Stimulated activated CD4-positive, alpha-beta T cell treated with anti-CD3 and anti-CD28 coated beads, Interleukin-4, amount 100 ng/mL, for 48 hours (primary cell): ENCODE measurements around the gene RYR1.
"Not testable (repeated sequence)": the region's sequence is repeated elsewhere in the genome, so short reads cannot be mapped to it uniquely, and the experiment has no call there.

Experiments
- DNase-seq, 2 donors: peaks; one replicate each; pipeline ENCODE4 v3.0.0-alpha.2; 2020; ENCODE audit warnings: low read depth in 2 of 2

The RYR1 gene

GRCh38 chr19:38561658-38562057 lies 128.2 kb downstream of the RYR1 start:
- DNase-seq, result no peak

DNA sequence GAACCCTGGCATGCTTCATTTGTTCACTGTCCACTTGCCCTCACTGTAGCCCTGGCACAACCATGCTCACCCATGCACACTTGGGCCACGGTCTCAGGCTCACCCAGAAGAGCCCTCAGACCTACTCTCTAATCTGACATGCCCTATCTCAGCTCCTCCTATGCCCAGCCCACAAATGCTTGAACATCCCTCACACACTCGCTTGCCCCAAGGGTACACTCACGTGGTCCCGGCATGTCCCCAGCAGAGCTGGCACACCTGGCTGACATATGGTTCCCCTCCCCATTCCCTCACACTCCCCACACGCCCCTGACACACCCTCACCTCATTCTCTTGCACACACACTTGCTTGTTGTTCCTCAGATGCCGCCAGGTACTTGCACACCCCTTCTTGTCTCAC lies 128.6 kb downstream of the RYR1 start:
- DNase-seq, result no peak

DNA sequence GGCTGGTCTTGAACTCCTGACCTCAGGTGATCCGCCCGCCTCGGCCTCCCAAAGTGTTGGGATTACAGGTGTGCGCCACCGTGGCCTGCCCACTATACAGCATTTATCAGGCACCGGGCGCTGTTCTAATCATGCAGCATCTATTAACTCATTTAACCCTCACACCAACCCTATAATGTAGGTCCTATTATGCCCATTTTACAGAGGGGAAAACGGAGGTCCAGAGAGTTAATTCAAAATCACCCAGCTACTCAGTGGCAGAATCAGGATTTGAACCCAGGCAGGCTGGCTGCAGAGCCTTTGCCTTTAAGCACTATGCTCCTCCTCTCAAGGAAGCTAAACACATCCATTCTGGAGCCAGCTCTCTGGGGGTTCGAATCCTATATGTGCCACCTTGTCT lies 130.0 kb downstream of the RYR1 start:
- DNase-seq, result no peak

- DNase-seq, result no peak
Observed at GRCh38 chr19:38564981-38565690, 131.6 kb downstream of the RYR1 start.

DNA sequence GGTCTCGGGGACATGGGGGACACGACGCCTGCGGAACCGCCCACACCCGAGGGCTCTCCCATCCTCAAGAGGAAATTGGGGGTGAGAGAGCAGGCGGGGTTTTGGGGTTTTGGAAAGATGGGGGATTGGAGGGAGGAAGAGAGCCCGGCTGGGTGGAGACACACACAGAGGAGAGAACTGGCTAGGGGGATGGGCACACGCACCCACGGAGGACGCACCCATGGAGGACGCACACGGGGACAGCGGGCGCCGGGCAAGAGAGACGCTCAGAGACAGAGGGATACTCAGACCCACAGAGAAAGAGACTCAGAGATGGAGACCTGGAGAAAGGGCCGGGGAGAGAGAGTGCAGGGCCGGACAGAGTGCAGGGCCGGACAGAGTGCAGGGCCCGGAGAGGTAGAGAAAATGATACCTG lies 132.2 kb downstream of the RYR1 start:
- no peak for DNase-seq

DNA sequence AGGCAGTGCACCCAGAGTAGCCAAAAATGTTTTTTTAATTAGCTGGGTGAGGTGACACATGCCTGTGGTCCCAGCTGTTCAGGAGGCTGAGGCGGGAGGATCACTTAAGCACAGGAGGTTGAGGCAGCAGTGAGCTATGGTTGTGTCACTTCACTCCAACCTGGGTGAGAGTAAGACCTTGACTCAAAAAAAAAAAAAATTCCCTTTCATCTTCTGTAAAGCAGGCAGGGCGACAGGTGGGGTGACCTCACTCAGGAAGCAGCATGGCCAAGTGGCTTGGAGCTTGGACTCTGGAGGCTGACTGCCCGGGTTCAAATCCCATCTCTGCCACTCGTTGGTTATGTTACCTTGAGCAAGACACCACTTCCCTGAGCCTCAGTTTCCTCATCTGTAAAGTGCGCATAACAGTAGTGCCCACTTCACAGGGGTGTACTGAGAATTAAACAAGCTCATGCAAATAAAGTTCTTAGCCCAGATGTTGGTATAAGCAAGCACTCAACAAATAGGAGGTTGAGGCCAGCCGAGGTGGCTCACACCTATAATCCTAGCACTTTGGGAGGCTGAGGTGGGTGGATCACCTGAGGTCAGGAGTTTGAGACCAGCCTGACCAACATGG lies 136.0 kb downstream of the RYR1 start:
- DNase-seq, result no peak

DNA sequence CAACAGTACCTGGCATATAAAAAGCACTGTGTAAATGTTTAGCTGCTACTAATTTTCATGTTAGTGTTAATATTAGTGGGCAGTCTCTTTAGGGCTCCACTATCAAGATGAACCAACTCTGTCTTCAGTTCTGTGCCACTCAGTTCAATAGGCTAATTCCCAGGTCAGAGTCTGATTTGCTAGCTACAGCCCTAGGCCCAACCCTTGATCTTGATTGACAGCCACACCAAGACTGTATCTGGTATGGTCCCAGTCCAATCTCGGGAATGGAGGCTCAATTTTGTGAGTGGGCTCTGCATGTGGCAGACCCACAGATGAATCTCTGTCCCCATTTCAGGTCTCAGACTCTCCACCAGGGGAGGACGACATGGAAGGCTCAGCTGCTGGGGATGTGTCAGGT lies 138.2 kb downstream of the RYR1 start:
- DNase-seq, result no peak

GRCh38 chr19:38577826-38578225 lies 144.3 kb downstream of the RYR1 start:
- no peak for DNase-seq

DNA sequence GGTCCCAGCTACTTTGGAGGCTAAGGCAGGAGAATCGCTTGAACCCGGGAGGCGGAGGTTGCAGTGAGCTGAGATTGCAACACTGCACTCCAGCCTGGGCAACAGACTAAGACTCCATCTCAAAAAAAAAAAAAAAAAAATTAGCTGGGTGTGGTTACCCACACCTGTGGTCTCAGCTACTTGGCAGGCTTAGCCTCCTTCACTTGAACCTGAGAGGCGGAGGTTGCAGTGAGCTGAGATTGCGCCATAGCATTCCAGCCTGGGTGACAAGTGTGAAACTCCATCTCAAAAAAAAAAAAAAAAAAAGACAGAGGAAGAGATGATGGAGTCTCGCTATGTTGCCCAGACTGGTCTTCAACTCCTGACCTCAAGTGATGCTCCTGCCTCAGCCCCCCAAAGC lies 145.8 kb downstream of the RYR1 start:
- DNase-seq, result not testable (repeated sequence)

DNA sequence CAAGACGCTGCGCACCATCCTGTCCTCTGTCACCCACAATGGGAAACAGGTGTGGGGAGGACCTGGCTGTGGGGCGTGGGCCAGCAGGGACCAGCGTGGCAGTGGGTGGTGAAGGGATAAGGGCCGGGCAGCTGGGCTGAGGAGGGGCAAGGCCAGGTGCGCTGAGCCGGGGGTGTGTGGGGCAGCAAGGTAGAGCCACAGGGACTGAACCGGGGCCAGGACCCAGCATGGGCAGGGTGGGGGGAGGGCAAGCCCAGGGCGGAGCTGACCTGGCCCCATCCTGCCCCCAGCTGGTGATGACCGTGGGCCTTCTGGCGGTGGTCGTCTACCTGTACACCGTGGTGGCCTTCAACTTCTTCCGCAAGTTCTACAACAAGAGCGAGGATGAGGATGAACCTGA lies 146.6 kb downstream of the RYR1 start:
- DNase-seq, result no peak

GRCh38 chr19:38583219-38583984 lies 149.9 kb downstream of the RYR1 start:
- no peak for DNase-seq

GRCh38 chr19:38583985-38584305 lies 150.5 kb downstream of the RYR1 start:
- DNase-seq, result no peak

DNA sequence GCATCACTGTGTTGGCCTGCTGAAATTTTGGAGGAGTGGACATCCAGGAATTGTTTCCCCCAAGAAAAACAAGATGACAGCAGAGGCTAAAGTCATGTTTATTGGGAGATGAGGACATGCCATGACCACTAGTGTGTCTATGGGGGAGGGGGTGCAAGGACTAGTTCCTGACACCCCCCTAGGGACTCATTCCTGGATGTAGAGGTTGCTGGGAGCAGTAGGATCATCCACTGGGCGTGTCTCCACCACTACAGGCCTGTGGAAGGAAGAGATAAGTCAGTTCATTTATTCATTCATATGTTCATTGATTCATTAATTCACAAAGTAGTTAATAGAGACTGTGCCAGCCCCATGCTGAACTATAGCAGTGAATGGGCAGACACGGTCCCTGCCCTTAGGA lies 154.1 kb downstream of the RYR1 start:
- DNase-seq, result no peak

DNA sequence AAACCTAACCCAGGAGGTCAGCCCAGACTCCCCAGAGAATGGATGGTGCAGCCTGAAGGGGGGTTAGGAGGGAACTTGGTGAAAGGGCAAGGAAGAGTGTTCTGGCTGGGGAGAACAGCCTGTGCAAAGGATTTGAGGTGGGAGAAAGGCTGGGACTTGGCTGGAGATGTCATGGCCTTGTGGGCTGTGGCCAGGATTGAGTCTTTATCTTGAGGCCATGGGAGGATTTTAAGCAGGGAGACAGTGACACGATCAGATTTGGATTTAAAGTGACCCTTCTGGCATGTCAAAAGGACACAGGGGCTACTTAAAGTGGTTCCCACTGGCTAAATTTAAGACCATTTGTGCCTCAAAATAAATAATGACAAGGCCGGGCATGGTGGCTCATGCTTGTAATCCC lies 154.6 kb downstream of the RYR1 start:
- DNase-seq, result no peak

DNA sequence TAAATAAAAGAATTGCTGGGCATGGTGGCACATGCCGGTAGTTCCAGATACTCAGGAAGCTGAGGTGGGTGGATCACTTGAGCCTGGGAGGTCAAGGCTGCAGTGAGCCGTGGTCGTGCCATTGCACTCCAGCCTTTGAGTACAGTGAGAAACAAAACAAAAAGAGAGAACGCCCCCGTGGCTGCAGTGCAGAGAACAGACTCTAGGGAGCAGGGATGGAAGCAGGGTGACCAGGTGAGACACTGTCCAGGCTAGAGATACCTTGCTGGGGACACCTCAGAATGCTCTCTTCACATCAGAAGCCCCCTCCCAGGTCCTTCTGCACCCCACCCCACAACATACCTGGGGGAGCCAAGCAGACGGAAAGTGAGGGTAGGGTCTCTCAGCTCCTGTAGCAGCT lies 159.4 kb downstream of the RYR1 start:
- DNase-seq, result no peak

DNA sequence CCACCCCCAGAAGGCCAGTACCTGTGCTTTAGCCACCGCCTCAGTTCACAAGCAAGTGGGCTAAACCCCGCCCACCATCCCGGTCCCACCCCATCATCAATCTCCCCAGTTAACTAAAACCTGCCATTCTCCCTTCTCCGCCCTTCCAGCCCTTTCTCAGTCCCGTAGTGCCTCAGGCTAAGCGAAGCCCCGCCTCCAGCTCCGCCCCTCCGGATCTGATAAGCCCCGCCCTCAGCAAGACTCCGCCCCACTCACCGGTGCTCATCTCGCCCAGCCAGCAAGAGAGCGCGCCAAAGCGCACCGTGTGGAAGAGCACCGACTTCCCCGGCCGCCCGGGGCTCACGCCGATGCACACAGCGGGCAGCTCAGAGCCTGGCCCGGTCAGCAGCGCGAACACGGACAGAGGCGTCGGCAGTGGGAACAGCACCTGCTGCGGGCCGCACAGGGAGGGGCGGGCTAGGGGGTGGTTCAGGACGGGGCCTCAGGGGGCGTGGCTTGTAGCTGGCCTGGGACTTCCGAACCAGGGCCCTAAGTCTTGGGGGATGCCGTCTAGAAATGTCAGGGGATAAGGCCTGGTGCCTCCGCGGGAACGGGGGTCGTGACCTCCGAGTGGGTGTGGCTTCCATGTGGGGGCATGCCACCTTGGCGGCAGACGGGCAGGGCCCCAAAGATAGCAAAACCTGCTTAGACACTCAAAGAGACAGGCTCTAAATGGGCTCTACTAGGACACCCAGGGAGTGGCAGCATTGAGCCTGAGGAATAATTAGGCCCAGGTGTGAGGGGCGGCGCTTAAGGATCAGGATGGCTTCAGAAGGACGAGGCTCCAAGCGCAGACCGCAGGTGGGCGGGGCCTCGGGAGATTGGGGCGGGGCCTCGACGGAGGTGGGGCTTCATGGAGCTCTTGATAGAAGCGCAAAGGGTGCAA lies 162.8 kb downstream of the RYR1 start:
- DNase-seq, result peak; percentile 32 to 43

DNA sequence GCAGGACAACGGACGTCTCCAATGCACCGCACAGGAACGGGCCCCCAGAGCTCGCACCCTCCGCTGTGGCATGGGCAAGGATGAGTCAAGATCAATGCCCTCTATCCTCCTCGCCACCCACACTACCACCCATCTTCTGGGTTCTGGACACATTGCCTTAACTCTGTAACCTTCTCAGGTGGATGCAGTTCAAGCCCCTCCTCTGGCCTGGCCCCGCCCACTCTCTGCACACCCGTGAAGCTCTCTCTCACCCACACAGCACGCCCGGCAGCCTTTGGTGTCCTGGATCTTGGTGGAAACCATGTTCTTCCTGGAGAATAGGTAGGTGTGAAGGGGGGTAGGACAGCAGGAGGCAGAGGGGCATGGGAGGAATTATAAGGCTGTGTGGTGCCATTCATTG lies 163.6 kb downstream of the RYR1 start:
- DNase-seq, result no peak

DNA sequence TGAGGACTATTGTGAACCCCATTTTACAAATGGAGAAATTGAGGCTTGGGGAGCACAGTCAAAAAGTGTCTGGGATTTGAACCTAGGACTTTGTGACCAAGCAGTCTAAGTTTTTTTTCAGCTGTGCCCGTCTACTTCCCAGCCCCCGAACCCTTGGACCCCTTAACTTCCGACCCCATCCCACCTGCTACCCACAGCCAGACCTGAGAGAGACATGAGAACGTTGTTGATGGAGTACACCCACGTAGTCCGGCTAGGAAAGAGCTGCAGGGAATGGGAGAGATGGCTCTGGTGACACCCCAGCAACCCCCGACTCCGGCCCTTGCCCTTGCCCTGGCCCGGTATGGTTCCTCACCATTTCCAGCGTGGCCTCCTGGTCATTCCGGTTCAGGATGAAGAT lies 166.2 kb downstream of the RYR1 start:
- no peak for DNase-seq

- not testable (repeated sequence) for DNase-seq
Observed at GRCh38 chr19:38602856-38603255, 169.4 kb downstream of the RYR1 start.

- DNase-seq, result no peak
Observed at GRCh38 chr19:38606131-38606530, 172.6 kb downstream of the RYR1 start.

- DNase-seq, result no peak
Observed at GRCh38 chr19:38614289-38614688, 180.8 kb downstream of the RYR1 start.

- DNase-seq, result no peak
Observed at GRCh38 chr19:38615007-38615581, 181.6 kb downstream of the RYR1 start.
